HEK293 (cell line): ENCODE results near the gene NCOA6.

Experiments
- CTCF ChIP-seq: fragments of 450-650 bp; formaldehyde crosslinking; IDR thresholded peaks from 2 replicates; pipeline ENCODE4 v1.5.1; 2016; ENCODE audit warnings: missing biosample characterization, missing genetic modification characterization
- KLF1 ChIP-seq: fragments of 450-650 bp; formaldehyde crosslinking; IDR thresholded peaks from 2 replicates; pipeline ENCODE4 v1.5.1; 2016; ENCODE audit warnings: missing biosample characterization, missing genetic modification characterization

- TF ChIP-seq KLF1 (tag by site-specific recombination), result 0 out of 2 replicates have a peak, but pooled peaks have one; percentile 14
- TF ChIP-seq CTCF, result no peak
These were observed at the start of gene NCOA6 for GRCh38 chr20:34825530-34826362.
